HEK293 (cell line): ENCODE data around the gene SLC38A6.

Source experiments
- RBAK ChIP-seq: fragments of 450-650 bp; formaldehyde crosslinking; IDR thresholded peaks from 2 replicates; pipeline ENCODE4 v1.5.1; 2016; ENCODE audit warnings: missing biosample characterization, missing genetic modification characterization
- TCF7L2 ChIP-seq: IDR thresholded peaks from 2 replicates; pipeline ENCODE4 v1.6.1; 2011; ENCODE audit warnings: low read depth, mild to moderate bottlenecking, inconsistent platforms, low read length, moderate library complexity, borderline replicate concordance
- YY1 ChIP-seq: fragments of 450-650 bp; formaldehyde crosslinking; IDR thresholded peaks from 2 replicates; pipeline ENCODE4 v1.5.1; 2018; ENCODE audit warnings: missing biosample characterization, missing genetic modification characterization
- ZNF138 ChIP-seq: fragments of 450-650 bp; formaldehyde crosslinking; IDR thresholded peaks from 2 replicates; pipeline ENCODE4 v1.5.1; 2016; ENCODE audit warnings: missing biosample characterization, missing genetic modification characterization, borderline replicate concordance
- ZNF24 ChIP-seq: fragments of 450-650 bp; formaldehyde crosslinking; IDR thresholded peaks from 2 replicates; pipeline ENCODE4 v1.5.1; 2016; ENCODE audit warnings: missing biosample characterization, missing genetic modification characterization
- ZNF560 ChIP-seq: fragments of 450-650 bp; formaldehyde crosslinking; IDR thresholded peaks from 2 replicates; pipeline ENCODE4 v1.5.1; 2017; ENCODE audit warnings: missing biosample characterization, missing genetic modification characterization, borderline replicate concordance
- ZNF664 ChIP-seq: fragments of 450-650 bp; formaldehyde crosslinking; IDR thresholded peaks from 2 replicates; pipeline ENCODE4 v1.5.1; 2016; ENCODE audit warnings: missing biosample characterization, missing genetic modification characterization
- ZNF776 ChIP-seq: fragments of 450-650 bp; formaldehyde crosslinking; IDR thresholded peaks from 2 replicates; pipeline ENCODE4 v1.5.0; 2017; ENCODE audit warnings: missing biosample characterization, missing genetic modification characterization, borderline replicate concordance
- TF ChIP-seq, protein P1 (sequence below): fragments of 450-650 bp; formaldehyde crosslinking; conservative IDR thresholded peaks from 2 replicates; pipeline ENCODE4 v1.5.1; 2016; ENCODE audit warnings: low read depth, missing biosample characterization, missing genetic modification characterization
- TF ChIP-seq, protein P2 (sequence below): fragments of 450-650 bp; formaldehyde crosslinking; IDR thresholded peaks from 2 replicates; pipeline ENCODE4 v1.5.1; 2017; ENCODE audit warnings: missing biosample characterization, mild to moderate bottlenecking, missing genetic modification characterization, moderate library complexity
- TF ChIP-seq, protein P3 (sequence below): fragments of 450-650 bp; formaldehyde crosslinking; IDR thresholded peaks from 2 replicates; pipeline ENCODE4 v1.5.1; 2016; ENCODE audit warnings: missing biosample characterization, missing genetic modification characterization
- TF ChIP-seq, protein P4 (sequence below): fragments of 450-650 bp; formaldehyde crosslinking; IDR thresholded peaks from 2 replicates; pipeline ENCODE4 v1.5.1; 2016; ENCODE audit warnings: missing biosample characterization, missing genetic modification characterization

DNA sequence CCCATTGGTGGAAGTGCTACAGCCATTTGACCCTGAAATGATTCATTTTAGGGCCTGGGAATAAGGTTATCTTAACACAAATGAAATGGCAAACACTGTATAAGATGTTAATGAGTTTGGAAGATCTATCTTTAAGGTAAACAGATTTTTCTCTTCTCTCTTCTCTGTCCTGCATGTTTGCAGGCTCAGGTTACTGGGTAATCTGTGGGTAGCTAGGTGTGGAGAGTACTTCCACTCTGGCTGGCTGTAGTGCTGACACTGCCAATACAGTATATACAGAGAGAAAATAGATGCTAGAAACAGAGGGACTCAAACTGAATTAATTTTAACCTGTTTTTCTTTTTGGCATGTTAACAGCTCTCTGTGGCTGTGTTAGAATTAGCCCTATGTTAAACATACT, 84.6 kb downstream of the SLC38A6 start:
- TF ChIP-seq, protein P1, sequence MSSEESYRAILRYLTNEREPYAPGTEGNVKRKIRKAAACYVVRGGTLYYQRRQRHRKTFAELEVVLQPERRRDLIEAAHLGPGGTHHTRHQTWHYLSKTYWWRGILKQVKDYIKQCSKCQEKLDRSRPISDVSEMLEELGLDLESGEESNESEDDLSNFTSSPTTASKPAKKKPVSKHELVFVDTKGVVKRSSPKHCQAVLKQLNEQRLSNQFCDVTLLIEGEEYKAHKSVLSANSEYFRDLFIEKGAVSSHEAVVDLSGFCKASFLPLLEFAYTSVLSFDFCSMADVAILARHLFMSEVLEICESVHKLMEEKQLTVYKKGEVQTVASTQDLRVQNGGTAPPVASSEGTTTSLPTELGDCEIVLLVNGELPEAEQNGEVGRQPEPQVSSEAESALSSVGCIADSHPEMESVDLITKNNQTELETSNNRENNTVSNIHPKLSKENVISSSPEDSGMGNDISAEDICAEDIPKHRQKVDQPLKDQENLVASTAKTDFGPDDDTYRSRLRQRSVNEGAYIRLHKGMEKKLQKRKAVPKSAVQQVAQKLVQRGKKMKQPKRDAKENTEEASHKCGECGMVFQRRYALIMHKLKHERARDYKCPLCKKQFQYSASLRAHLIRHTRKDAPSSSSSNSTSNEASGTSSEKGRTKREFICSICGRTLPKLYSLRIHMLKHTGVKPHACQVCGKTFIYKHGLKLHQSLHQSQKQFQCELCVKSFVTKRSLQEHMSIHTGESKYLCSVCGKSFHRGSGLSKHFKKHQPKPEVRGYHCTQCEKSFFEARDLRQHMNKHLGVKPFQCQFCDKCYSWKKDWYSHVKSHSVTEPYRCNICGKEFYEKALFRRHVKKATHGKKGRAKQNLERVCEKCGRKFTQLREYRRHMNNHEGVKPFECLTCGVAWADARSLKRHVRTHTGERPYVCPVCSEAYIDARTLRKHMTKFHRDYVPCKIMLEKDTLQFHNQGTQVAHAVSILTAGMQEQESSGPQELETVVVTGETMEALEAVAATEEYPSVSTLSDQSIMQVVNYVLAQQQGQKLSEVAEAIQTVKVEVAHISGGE (tag by site-specific recombination) = no peak
- no peak for TF ChIP-seq ZNF664 (tag by site-specific recombination)
- TF ChIP-seq YY1 (tag by site-specific recombination) = no peak
- no peak for TF ChIP-seq ZNF24 (tag by site-specific recombination)
- TF ChIP-seq, protein P2, sequence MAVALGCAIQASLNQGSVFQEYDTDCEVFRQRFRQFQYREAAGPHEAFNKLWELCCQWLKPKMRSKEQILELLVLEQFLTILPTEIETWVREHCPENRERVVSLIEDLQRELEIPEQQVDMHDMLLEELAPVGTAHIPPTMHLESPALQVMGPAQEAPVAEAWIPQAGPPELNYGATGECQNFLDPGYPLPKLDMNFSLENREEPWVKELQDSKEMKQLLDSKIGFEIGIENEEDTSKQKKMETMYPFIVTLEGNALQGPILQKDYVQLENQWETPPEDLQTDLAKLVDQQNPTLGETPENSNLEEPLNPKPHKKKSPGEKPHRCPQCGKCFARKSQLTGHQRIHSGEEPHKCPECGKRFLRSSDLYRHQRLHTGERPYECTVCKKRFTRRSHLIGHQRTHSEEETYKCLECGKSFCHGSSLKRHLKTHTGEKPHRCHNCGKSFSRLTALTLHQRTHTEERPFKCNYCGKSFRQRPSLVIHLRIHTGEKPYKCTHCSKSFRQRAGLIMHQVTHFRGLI (tag by site-specific recombination) = no peak
- no peak for TF ChIP-seq RBAK
- TF ChIP-seq, protein P3, sequence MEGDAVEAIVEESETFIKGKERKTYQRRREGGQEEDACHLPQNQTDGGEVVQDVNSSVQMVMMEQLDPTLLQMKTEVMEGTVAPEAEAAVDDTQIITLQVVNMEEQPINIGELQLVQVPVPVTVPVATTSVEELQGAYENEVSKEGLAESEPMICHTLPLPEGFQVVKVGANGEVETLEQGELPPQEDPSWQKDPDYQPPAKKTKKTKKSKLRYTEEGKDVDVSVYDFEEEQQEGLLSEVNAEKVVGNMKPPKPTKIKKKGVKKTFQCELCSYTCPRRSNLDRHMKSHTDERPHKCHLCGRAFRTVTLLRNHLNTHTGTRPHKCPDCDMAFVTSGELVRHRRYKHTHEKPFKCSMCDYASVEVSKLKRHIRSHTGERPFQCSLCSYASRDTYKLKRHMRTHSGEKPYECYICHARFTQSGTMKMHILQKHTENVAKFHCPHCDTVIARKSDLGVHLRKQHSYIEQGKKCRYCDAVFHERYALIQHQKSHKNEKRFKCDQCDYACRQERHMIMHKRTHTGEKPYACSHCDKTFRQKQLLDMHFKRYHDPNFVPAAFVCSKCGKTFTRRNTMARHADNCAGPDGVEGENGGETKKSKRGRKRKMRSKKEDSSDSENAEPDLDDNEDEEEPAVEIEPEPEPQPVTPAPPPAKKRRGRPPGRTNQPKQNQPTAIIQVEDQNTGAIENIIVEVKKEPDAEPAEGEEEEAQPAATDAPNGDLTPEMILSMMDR = no peak
- TF ChIP-seq ZNF560 (tag by site-specific recombination) = no peak
- TF ChIP-seq ZNF138 (tag by site-specific recombination) = no peak
- no peak for TF ChIP-seq TCF7L2
- no peak for TF ChIP-seq ZNF776
- TF ChIP-seq, protein P4, sequence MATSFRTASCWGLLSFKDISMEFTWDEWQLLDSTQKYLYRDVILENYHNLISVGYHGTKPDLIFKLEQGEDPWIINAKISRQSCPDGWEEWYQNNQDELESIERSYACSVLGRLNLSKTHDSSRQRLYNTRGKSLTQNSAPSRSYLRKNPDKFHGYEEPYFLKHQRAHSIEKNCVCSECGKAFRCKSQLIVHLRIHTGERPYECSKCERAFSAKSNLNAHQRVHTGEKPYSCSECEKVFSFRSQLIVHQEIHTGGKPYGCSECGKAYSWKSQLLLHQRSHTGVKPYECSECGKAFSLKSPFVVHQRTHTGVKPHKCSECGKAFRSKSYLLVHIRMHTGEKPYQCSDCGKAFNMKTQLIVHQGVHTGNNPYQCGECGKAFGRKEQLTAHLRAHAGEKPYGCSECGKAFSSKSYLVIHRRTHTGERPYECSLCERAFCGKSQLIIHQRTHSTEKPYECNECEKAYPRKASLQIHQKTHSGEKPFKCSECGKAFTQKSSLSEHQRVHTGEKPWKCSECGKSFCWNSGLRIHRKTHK (tag by site-specific recombination) = no peak
